ENCODE data around the gene SNX19.
"Not testable (repeated sequence)": the region's sequence is repeated elsewhere in the genome, so short reads cannot be mapped to it uniquely, and the experiment has no call there.

SNX19 gene

GRCh38 chr11:130872102-130872501 lies 44.2 kb downstream of the SNX19 start:
- no peak for DNase-seq (ENCODE audit: low spot score)

GRCh38 chr11:130871616-130872015 lies 44.7 kb downstream of the SNX19 start:
- no peak for DNase-seq (ENCODE audit: low spot score)

DNA sequence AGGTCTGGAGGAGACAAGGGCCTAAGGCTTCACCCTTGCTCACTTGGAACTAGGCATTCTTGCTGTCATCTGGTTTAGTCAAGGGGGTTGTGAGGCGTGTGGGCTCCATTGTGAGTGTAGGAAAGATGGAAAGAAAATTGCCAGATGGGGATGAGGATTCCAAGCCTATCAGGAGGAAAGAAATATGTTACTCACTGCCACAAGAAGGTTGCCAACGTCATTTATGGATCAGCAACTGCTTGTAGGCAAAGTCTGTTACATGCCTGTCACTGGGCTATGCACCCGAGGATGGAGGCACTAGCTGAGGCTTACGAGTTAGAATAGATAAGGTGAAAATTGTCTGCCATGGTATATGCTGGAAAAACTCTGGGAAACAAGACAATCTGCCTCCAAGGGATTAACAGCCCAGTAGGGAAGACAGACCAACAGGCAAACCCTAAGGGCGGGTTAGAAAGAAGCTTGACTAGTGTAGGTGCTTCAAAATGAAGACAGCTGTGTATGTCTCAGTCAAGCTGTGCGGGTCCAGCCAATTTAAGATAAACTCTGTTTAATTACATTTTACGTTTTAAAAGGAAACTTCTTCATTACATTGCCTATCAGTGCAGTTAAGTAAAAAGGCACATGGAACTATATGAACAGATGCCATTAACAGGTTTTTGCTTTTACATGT lies 47.4 kb downstream of the SNX19 start:
- DNase-seq (ENCODE audit: low spot score), result no peak

- no peak for DNase-seq (ENCODE audit: low spot score)
Measured at GRCh38 chr11:130868086-130868710, 48.1 kb downstream of the SNX19 start.

- DNase-seq (ENCODE audit: low spot score), result no peak
Measured at GRCh38 chr11:130866831-130867230, 49.4 kb downstream of the SNX19 start.

DNA sequence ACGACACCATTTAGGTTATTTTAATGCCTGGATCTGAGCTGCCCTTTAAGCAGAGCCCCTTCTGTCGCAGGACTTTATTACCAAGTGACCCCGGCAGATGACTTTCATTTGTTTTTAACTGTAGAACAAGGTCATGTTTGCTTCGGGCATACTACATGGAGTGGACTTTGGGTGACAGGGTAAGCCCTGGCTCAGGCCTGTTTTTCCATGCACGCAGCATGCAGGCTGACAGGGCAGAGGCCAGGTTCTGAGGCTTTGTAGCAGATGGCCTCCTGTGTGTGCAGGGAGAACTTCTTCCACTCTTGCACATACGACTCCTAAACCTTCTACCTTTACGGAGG lies 50.5 kb downstream of the SNX19 start:
- no peak for DNase-seq (ENCODE audit: low spot score)

DNA sequence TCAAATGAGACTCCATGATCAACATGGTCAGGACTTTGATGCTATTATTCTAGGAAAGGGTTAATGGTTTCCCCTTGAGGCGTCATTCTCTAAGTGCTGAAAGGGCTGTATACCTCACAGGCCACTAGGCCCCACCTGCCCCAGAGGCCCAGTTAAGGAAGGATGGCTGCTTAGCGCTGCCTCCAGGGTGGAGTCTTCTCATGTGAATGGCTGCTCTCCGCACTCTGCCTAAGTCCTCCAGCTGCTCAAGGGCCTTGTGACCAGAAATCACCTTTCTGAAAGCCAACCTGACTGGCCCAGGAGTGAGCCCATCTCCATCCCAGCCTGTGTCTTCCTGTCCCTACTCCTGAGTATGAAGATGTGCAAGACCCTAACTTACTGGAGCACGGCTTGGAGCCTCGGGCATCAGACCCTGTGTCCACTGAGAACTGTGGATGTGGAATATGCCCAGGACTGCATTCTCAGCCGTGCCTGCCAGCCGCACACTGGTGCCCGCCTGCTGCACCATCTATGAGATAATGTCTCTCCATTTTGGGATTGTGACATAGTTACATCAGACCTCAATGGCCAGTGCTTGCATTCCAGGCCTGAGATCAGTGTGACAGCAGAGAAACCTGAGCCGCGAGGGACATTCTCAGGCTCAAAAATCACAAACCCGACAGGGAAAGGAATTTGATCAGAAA lies 51.0 kb downstream of the SNX19 start:
- no peak for DNase-seq (ENCODE audit: low spot score)

DNA sequence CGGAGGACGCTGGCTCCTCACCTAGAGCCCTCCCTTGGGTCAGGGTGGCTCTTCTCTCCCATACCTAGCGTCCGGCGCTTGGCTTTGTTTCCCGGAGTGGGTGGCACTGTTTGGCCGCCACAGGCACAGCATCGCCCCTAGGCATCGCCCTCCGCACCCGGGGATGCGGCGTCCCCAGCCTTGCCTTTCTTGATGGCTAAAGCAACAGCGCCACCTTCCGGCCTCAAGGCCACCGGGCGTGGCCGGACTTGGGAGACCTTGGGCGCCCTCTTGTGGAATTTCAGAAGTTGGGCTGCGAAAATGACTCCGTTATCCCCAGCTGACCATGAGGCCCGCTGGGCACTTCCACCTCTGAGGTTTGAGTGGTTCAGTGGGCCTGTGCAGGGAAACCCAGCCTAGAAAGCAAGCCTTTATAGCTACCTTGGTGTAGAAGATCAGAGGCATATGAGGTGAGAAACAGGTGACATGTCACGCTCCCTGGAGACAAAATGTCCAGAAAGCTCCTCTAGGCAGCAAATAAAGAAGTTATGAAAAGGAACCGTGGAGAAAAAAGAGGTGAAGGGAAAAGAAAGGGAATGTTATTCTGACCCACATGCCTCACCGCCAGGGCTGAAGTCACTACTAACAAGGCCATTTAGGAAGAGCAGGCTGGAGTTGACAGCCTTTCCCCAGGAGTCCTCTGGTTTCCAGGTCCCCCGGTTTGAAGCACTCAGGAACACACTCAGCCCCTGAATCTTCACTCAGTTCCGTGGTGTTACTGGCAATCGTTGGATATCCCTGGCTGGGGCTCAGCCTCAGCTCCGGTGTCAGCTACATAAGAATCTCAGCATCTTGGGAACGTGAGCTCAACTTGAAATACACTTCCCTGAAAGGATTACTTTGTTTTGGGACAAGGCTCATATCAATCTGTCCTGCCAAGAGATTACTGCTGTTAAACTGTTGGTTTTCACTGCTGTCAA lies 54.1 kb downstream of the SNX19 start:
- DNase-seq (ENCODE audit: low spot score), result peak; percentile 91

DNA sequence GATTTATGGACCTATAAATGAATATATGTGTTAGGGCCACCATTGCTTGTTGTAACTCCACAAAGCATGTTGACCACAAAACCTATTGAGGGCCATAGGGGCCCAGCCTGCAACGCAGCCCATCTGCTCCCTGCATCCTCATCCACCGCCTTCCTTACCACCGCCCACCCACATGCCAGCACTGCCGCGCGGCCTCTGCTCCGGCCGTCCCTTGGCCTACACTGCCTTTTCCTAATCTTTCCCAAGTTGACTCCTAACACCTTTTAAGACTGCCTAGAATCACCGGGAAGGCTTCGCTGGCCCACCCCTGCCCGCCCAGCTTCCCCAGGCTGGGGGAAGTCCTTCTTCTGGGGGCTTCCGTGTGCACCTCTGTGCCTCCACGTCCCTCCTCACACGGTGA lies 55.0 kb downstream of the SNX19 start:
- DNase-seq (ENCODE audit: low spot score), result no peak

- DNase-seq (ENCODE audit: low spot score), result no peak
Measured at GRCh38 chr11:130859886-130860285, 56.4 kb downstream of the SNX19 start.

DNA sequence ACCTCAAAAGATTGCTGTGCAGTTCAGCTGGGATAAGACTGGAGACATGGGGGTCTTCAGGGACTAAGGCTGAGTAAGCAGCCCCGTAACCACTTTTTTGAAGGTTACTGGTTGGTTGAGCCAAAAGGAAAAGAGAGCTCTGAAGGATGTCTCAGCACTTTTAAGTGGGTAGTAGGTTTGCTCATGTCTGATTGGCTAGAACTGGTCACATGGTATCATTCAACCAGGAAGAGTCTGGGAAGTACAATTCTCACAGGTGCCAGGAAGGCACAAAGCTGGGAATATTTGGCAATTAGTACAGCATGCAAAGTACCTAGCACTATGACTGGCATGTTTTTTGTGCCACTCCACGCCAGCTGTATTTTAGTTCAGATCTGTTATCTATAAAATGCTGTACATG lies 58.1 kb downstream of the SNX19 start:
- DNase-seq (ENCODE audit: low spot score), result peak; percentile 20

DNA sequence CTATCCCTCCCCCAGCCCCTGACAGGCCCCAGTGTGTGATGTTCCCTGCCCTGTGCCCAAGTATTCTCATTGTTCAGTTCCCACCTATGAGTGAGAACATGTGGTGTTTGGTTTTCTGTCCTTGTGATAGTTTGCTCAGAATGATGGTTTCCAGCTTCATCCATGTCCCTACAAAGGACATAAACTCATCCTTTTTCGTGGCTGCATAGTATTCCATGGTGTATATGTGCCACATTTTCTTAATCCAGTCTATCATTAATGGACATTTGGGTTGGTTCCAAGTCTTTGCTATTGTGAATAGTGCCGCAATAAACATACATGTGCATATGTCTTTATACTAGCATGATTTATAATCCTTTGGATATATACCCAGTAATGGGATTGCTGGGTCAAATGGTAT lies 60.6 kb downstream of the SNX19 start:
- DNase-seq (ENCODE audit: low spot score), result not testable (repeated sequence)

GRCh38 chr11:130854483-130854882 lies 61.8 kb downstream of the SNX19 start:
- no peak for DNase-seq (ENCODE audit: low spot score)

DNA sequence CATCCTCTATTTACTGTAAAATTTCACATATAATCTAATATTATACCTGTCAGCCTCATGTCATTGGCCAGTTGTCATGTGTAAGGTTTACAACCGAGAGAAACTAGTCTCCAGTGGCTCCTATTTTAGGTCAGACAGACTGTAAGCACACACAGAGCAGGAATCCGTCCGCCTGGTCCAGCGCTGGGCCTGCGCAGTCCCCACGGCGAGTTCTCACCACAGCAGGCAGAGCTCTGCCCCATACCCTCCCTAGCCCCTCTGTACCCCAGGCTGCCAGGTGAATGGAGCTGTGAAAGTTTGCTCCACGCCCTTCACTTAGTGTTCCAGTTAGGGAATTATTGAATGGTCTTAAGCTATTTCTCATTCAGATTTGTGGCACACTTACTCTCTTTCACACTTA lies 63.7 kb downstream of the SNX19 start:
- no peak for DNase-seq (ENCODE audit: low spot score)

DNA sequence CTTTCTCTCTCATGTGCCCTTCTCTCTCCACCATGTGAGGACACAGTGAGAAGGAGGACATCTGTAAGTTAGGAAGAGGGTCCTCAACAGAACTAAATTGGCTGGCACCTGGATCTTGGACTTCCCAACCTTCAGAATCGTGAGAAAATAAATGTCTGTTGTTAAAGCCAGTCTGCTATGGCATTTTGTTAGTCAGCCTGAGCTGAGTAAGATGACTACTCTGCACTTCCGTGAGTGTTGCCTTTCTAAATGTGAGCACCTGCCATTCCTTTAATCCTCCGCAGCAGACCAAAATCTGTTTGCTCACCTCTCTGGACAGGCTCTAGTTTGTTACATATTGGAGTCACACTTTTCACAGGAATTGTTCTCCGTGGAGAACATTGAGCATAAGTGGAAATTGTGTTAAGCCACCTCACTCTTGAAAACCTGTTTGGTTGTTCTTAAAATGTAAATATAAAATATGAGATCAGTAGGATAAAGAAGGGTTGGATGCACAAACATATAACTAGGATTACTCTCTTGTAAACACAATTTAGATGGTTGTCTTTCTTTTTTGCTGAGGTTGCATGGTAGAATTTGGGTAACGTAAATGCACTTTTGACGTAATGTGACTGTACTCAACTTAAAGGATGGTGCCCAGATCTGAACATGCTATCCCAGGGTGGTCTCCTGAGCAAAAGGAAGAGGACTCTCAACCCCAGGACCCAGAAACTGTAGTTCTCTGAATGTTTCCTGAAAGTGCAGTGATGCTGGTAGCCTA lies 65.9 kb downstream of the SNX19 start:
- DNase-seq (ENCODE audit: low spot score), result no peak

GRCh38 chr11:130849215-130849568 lies 67.1 kb downstream of the SNX19 start:
- no peak for DNase-seq (ENCODE audit: low spot score)

DNA sequence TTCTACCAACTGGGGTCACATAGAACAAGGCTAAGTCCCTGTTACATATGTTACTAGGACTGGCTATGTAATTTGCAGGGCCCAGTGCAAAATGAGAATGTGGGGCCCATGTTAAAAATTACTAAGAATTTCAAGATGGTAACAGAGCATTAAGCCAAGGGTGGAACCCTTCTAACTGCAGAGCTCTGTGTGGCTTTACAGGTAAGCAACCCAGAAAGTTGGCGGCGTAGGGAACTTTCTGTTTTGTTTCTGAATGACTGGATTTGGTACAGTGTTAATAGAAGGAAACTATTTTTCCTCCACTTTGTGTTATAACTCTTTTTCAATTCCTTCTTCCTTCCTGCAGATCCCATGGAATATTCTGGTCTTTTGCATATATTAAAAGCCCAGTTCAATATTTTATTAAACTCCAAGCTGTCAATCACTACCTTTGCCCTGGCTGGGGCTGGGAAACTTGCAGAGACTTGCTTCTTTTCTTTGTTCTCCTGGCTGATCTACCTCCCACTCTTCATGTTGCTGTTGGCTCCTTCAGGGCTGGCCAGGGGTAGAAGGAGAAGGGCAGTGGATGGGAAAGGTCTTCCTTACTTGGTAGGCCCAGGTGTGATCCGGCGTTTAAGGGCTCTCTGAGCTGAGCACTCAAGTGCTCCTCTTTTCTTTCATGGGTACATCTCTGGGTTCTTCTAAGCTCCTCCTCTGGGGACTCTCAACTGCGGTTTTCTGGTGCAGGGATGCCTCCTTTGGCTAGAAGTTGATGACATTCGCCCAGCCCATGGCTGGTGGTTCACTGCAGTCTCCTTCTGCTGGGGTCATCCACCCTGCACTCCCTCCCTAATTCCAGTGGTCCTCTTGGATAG lies 67.7 kb downstream of the SNX19 start:
- no peak for DNase-seq (ENCODE audit: low spot score)

- no peak for DNase-seq (ENCODE audit: low spot score)
Measured at GRCh38 chr11:130847517-130847916, 68.8 kb downstream of the SNX19 start.

DNA sequence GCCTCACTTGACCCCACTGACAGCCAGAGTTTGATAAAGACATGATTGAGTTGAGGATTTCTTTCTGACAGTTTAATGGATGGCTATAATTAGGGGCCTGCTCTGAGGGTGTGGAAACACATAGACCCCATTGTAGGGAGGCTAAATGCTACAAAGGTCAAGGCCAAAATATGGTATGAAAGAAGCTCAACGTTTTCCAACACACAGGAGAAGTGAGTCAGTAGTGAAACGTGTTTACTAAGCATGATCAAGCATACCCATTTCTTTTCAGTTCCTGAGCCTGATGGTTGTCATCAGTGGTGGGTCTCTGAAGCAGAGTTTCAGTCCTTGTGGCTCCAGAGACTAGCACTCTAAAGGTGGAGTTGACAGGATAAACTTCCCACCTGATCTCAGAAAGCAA lies 69.7 kb downstream of the SNX19 start:
- no peak for DNase-seq (ENCODE audit: low spot score)

GRCh38 chr11:130842001-130842400 lies 74.3 kb downstream of the SNX19 start:
- no peak for DNase-seq (ENCODE audit: low spot score)

GRCh38 chr11:130840679-130841078 lies 75.6 kb downstream of the SNX19 start:
- DNase-seq (ENCODE audit: low spot score), result no peak

Data from hematopoietic multipotent progenitor cell treated with erythropoietin and hydrocortisone succinate and interleukin-3 and kit ligand, for 15 days (in vitro differentiated cells).